K562 (cell line): ENCODE data around the gene PRUNE1. TPM values are rescaled to one million over a fixed set of nuclear protein-coding genes. Genes with fewer than 3 reads are reported as not detected.

Source experiments
- CBX3 ChIP-seq, 2 experiments: IDR thresholded peaks; 1 replicate in 1 of 2; 2 replicates in 1 of 2; pipeline ENCODE4 v1.6.1; 2012; ENCODE audit warnings: inconsistent platforms in 2 of 2, low read length in 2 of 2, borderline replicate concordance in 1 of 2, control low read depth in 1 of 2
- FIP1L1 ChIP-seq: fragments of 200-400 bp; formaldehyde crosslinking; IDR thresholded peaks from 2 replicates; pipeline ENCODE4 v1.6.1; 2018; ENCODE audit warnings: mild to moderate bottlenecking, low read depth, low read length; ENCODE audit not compliant: poor library complexity, severe bottlenecking
- HDAC6 ChIP-seq: IDR thresholded peaks from 2 replicates; pipeline ENCODE4 v1.6.1; 2012; ENCODE audit warnings: low read depth, mild to moderate bottlenecking, control low read depth, inconsistent platforms, low read length, moderate library complexity
- KAT8 ChIP-seq: fragments of 450-650 bp; IDR thresholded peaks from 2 replicates; pipeline ENCODE4 v1.6.1; 2016; ENCODE audit warnings: low read depth, mild to moderate bottlenecking
- MTA3 ChIP-seq: fragments of 450-650 bp; formaldehyde crosslinking; IDR thresholded peaks from 2 replicates; pipeline ENCODE4 v1.6.1; 2017; ENCODE audit warnings: mild to moderate bottlenecking, borderline replicate concordance
- PRMT5 ChIP-seq: sonication (generic); formaldehyde crosslinking; IDR thresholded peaks from 2 replicates; pipeline ENCODE4 v1.5.0; 2020; ENCODE audit warnings: missing genetic modification reagents
- PRPF4 ChIP-seq: fragments of 200-400 bp; formaldehyde crosslinking; IDR thresholded peaks from one replicate; pipeline ENCODE4 v1.6.1; 2017; ENCODE audit warnings: low read length, low read depth, mild to moderate bottlenecking; ENCODE audit not compliant: insufficient read depth, poor library complexity, severe bottlenecking
- RCOR1 ChIP-seq, 2 experiments: IDR thresholded peaks; 2 replicates each; pipeline ENCODE4 v1.6.1; 2012; ENCODE audit warnings: low read depth in 2 of 2, low read length in 2 of 2, borderline replicate concordance in 1 of 2, improper control_type of control experiment in 1 of 2
- RREB1 ChIP-seq: fragments of 250-450 bp; sonication (Bioruptor Pico); IDR thresholded peaks from 2 replicates; pipeline ENCODE4 v1.4.0; 2020
- SMAD1 ChIP-seq: fragments of 150-350 bp; IDR thresholded peaks from 2 replicates; pipeline ENCODE4 v1.6.1; 2014; ENCODE audit warnings: low read length, low read depth; ENCODE audit not compliant: partially characterized antibody
- SNRNP70 ChIP-seq: fragments of 200-400 bp; formaldehyde crosslinking; optimal IDR thresholded peaks from 2 replicates; pipeline ENCODE3; 2017; ENCODE audit warnings: low read depth, low read length
- ZNF146 ChIP-seq: IDR thresholded peaks from one replicate; pipeline ENCODE4 v1.6.1; 2018; ENCODE audit warnings: missing compliant biosample characterization; ENCODE audit not compliant: unreplicated experiment
- ZNF239 ChIP-seq: fragments of 250-450 bp; sonication (Bioruptor Pico); IDR thresholded peaks from 2 replicates; pipeline ENCODE4 v1.4.0; 2020; ENCODE audit warnings: mild to moderate bottlenecking
- ZNF277 ChIP-seq: fragments of 250-450 bp; sonication (Bioruptor Pico); IDR thresholded peaks from 2 replicates; pipeline ENCODE4 v1.8.0; 2022; ENCODE audit warnings: inconsistent platforms, mild to moderate bottlenecking, moderate library complexity, borderline replicate concordance
- ZNF398 ChIP-seq: fragments of 250-450 bp; sonication (Bioruptor Pico); IDR thresholded peaks from 2 replicates; pipeline ENCODE4 v1.8.0; 2021; ENCODE audit warnings: moderate library complexity, mild to moderate bottlenecking, inconsistent platforms
- ZNF511 ChIP-seq: sonication (generic); formaldehyde crosslinking; IDR thresholded peaks from 2 replicates; pipeline ENCODE4 v1.8.0; 2022; ENCODE audit warnings: mild to moderate bottlenecking, missing genetic modification reagents
- polyA plus RNA-seq, 8 experiments: library from polyadenylated mRNA; depleted of rRNA in 4 of 8; stranded (reverse) in 5 of 8; unstranded in 3 of 8; fragments of >200 nt; fragmentation: Nextera tagmentation in 2 of 8; fragmentation: Illumina TruSeq in 1 of 8; extraction: Ambion mirVana in 2 of 8; extraction: Trizol in 1 of 8; gene quantifications; 2 replicates each; pipeline versions ENCODE4 v1.2.1 to v1.2.3, GENCODE V29; 2011 to 2014; ENCODE audit warnings: inconsistent platforms in 1 of 8, missing spikeins in 1 of 8
- total RNA-seq, 7 experiments: library from RNA; depleted of rRNA in 6 of 7; stranded (reverse); fragments of >200 nt in 6 of 7; fragmentation: Illumina TruSeq in 2 of 7; extraction: Trizol in 2 of 7; gene quantifications; 2 replicates each; pipeline versions ENCODE4 v1.2.1 to v1.2.3, GENCODE V29; 2011 to 2021; ENCODE audit warnings: low replicate concordance in 1 of 7

Gene PRUNE1
- total and polyA plus RNA-seq, 9 of the 15 experiments (the other 6 are each of a cell fraction or from before 2014, with no cell fraction given), result 16.7 to 48.3 (median 26.2) TPM

GRCh38 chr1:151059109-151060006 lies 51.1 kb downstream of the PRUNE1 start, which contains the start of gene CDC42SE1 (continued):
- TF ChIP-seq SMAD1, result peak; percentile 63
- TF ChIP-seq CBX3 (IDR thresholded peaks at IDR 0.05; ENCODE audit: borderline replicate concordance in 1 of 2, low read length in 2 of 2), result no peak
- peak; percentile 89 for TF ChIP-seq RREB1
- 0 out of 2 replicates have a peak, but pooled peaks have one; percentile 65 for TF ChIP-seq ZNF511 (CRISPR knock-in tag)
- TF ChIP-seq PRMT5 (CRISPR knock-in tag), result no peak
- no peak for TF ChIP-seq SNRNP70
- TF ChIP-seq RCOR1 (IDR thresholded peaks at IDR 0.05; ENCODE audit: borderline replicate concordance in 1 of 2, low read depth in 2 of 2, low read length in 2 of 2), result no peak; a peak in 3 of 4 replicates
- no peak for TF ChIP-seq HDAC6
- TF ChIP-seq FIP1L1, result no peak
- TF ChIP-seq PRPF4, result no peak
- no peak for TF ChIP-seq ZNF277 (CRISPR knock-in tag)
- no peak for TF ChIP-seq KAT8
- TF ChIP-seq ZNF146 (CRISPR knock-in tag), result no peak
- no peak for TF ChIP-seq ZNF239 (CRISPR knock-in tag)
- peak; percentile 80; the same call in 1 of the 2 replicates for TF ChIP-seq MTA3
- TF ChIP-seq ZNF398 (CRISPR knock-in tag), result no peak
